Brain microvascular endothelial cell (primary cell): ENCODE data around the gene WASF3.
A peak's percentile ranks its signal among the peaks of the same experiment; 100 is the strongest.

ENCODE experiments used
- DNase-seq: peaks from one replicate; pipeline ENCODE4 v3.0.0-alpha.2; 2020
- H3K27ac ChIP-seq: fragments of 250-450 bp; sonication (Bioruptor Pico); 2 replicates; pipeline ENCODE4 v1.5.1; 2020; ENCODE audit warnings: mild to moderate bottlenecking, moderate library complexity
- H3K27me3 ChIP-seq: fragments of 250-450 bp; sonication (Bioruptor Pico); replicated peaks from 2 replicates; pipeline ENCODE4 v1.5.1; 2020; ENCODE audit warnings: mild to moderate bottlenecking
- H3K36me3 ChIP-seq: fragments of 250-450 bp; sonication (Bioruptor Pico); replicated peaks from 2 replicates; pipeline ENCODE4 v1.5.1; 2020; ENCODE audit warnings: mild to moderate bottlenecking
- H3K4me3 ChIP-seq: 2 replicates; pipeline ENCODE4 v1.5.1; 2011; ENCODE audit warnings: low read depth, mild to moderate bottlenecking, control low read depth, low read length, moderate library complexity
- CTCF ChIP-seq: IDR thresholded peaks from 2 replicates; pipeline ENCODE4 v1.5.1; 2011; ENCODE audit warnings: low read depth, mild to moderate bottlenecking, moderate library complexity, low read length, control low read depth, inconsistent platforms; ENCODE audit errors: missing control alignments
- in situ Hi-C: cut with HindIII; loops from 2 replicates; pipeline ENCODE4 v1.10.0; 2017; ENCODE audit warnings: low sequenced_read_pairs, low pct_ligation_motif_present

Gene WASF3

GRCh38 chr13:26571518-26571917 lies 14.0 kb downstream of the WASF3 start:
- in situ Hi-C loops = no loop called here
- Histone ChIP-seq H3K27me3 (no peaks in the 10 kb centered on the region), H3K4me3 (no peak overlapping the region), H3K27ac (no peak overlapping the region), H3K36me3 (no peaks in the 10 kb centered on the region)
- TF ChIP-seq CTCF = no peak
- DNase-seq = no peak

GRCh38 chr13:26575244-26575643 lies 17.8 kb downstream of the WASF3 start:
- no peak for TF ChIP-seq CTCF
- in situ Hi-C loops = no loop called here
- DNase-seq = no peak
- H3K27me3 ChIP-seq = no peaks in the 10 kb centered on the region
- H3K36me3 ChIP-seq = no peaks in the 10 kb centered on the region
- no peak overlapping the region for H3K4me3 ChIP-seq
- no peak overlapping the region for H3K27ac ChIP-seq

GRCh38 chr13:26579580-26579979 lies 22.1 kb downstream of the WASF3 start:
- Histone ChIP-seq H3K36me3 (no peaks in the 10 kb centered on the region), H3K27me3 (no peaks in the 10 kb centered on the region), H3K4me3 (no peak overlapping the region), H3K27ac (no peak overlapping the region)
- in situ Hi-C loops = no loop called here
- no peak for DNase-seq
- no peak for TF ChIP-seq CTCF

- TF ChIP-seq CTCF = no peak
- no peak for DNase-seq
- Histone ChIP-seq H3K27ac (no peak overlapping the region), H3K27me3 (no peaks in the 10 kb centered on the region), H3K4me3 (no peak overlapping the region), H3K36me3 (no peaks in the 10 kb centered on the region)
- in situ Hi-C loops = no loop called here
Observed at GRCh38 chr13:26583662-26584061, 26.2 kb downstream of the WASF3 start.

- in situ Hi-C loops = no loop called here
- Histone ChIP-seq H3K27me3 (no peaks in the 10 kb centered on the region), H3K4me3 (no peak overlapping the region), H3K36me3 (no peaks in the 10 kb centered on the region), H3K27ac (peak overlapping the region; percentile 77)
- TF ChIP-seq CTCF = no peak
- DNase-seq = peak; percentile 65
Observed at GRCh38 chr13:26584713-26585112, 27.2 kb downstream of the WASF3 start.

GRCh38 chr13:26585136-26585535 lies 27.7 kb downstream of the WASF3 start:
- Histone ChIP-seq H3K27me3 (no peaks in the 10 kb centered on the region), H3K36me3 (no peaks in the 10 kb centered on the region), H3K27ac (peak overlapping the region; percentile 77), H3K4me3 (no peak overlapping the region)
- in situ Hi-C loops = no loop called here
- no peak for TF ChIP-seq CTCF
- no peak for DNase-seq
